Activated CD4-positive, alpha-beta T cell treated with anti-CD3 and anti-CD28 coated beads, Interleukin-2, Interleukin-4, amounts not matched to agents 100 ng/mL and 50 ng/mL, durations not matched to agents 16 hours and 8 hours (primary cell): ENCODE measurements around the gene MOB2.
"Not testable (repeated sequence)": the region's sequence is repeated elsewhere in the genome, so short reads cannot be mapped to it uniquely, and the experiment has no call there.

ENCODE experiments used
- DNase-seq: peaks from one replicate; pipeline ENCODE4 v3.0.0-alpha.2; 2020; ENCODE audit warnings: low spot score

The MOB2 gene

DNA sequence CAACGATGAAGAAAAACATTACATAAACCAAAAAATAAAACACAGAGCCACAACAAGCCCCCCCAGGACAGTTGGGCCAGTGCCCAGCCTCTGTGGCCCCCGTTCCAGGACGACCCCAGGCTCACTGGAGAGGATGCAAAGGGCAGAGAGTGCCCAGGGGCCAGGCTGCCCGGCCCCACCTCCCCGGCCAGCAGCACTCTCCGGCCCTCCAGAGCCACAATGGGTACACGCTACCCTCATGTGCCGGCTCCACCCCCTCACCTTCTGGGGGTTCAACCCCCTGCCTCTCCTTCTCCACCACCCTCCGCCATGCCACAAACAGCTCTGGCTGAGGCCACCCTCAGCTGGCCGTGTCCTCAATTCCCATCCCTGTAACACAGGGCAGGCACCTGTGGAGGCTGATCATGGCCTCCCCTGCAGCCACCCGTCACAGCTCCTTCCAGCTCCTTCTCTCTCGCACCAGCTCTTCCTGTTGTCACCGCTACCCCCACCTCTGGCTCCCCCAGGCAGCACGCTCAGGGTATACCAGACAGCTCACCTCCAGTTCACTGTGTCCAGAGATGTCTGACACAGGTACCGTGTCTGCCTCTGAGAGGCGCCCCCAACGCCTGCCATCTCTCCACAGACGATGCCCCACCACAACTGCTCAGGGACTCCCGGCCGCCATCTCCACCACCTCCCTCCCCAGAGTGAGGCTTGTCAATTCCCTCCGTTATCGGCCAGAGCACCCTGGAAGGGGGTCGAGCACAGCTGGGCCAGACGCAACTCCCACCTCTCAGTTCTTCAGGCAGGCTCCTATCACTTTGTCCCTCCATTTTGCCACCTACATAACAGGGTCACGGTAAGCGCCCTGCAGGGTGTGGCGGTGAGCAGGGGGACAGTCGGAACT lies 30.8 kb upstream of the MOB2 start:
- no peak for DNase-seq

- no peak for DNase-seq
Observed at GRCh38 chr11:1516273-1517067, 29.9 kb upstream of the MOB2 start.

- peak; percentile 55 for DNase-seq
Observed at GRCh38 chr11:1515082-1516060, 28.8 kb upstream of the MOB2 start.

DNA sequence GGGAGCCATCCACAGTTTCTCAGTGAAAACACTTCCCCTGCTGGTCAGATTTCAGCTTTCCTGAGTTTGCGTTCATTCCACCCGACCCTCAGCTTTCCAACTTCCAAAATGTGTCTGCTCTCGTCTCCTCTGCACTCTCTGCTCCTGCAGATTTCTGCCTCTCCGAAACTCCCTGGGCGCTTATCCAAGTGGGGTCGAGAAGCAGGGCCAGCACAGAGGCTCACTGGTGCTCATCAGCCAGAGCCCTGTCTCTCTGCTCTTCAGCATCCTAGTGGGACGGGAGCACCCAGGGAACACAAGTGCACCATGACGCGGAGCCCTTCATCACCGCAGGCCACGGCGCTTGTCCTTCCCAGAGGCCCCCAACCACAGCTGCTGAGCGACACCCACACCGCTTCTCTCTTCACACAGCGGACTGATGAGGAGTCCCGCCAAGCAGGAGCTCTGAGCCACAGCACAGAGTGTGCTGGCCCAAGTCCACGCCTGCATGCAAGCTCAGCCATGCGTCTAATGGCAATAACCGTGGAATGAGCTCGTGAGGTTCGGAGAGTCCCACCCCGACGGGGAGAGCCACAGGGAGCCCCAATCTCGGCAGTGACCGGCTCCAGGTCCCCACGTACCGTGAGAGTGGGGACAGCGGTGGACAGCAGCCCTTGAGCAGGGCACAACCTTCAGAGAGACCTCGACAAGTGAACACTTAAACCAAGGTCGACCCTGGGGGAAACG lies 27.9 kb upstream of the MOB2 start:
- no peak for DNase-seq

DNA sequence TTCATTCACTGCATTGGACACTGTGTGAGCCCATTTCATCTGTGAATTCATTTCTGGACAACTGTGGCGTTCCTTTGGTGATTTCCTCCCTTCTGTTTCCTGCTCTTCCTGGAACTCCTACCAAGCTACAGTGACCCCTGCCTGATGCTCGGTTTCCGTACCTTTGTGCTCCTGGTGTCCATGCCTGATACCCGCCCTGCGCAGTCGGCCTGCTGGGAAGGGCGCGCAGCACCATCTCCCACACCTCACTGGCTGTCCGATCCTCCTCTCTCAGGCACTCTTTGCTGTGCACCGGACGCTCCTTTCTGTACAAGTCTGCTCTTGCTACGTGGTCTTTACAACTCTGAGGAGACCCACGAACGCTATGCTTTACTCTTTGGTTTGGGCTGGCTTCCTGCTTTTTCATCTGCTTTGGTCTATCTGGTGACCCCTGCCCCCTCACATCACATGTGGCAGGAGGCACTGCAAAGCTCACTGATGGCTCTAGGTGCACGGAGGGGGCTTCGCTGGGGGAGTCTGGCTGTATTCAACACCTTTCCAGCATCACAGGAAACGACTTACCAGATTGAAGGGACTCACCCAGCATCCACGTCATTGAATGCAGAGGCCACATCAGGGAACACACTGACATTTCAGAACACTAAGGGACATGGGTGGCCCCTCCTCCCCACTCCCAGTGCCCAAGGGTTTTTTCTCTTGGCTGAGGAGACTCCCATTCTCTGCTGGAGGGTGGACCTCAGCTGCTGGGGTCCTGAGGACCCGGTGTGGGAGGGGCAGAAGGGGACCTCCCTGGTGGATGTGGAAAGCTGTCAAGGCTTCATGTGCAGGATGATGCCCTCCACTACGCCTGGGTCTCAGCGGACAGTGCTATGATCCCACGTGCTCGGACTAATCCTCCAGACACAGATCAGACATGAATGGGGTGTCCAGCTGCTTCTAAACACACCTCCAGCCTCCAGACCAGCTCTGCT lies 27.0 kb upstream of the MOB2 start:
- DNase-seq, result no peak

- not testable (repeated sequence) for DNase-seq
Observed at GRCh38 chr11:1512531-1513258, 26.1 kb upstream of the MOB2 start.

DNA sequence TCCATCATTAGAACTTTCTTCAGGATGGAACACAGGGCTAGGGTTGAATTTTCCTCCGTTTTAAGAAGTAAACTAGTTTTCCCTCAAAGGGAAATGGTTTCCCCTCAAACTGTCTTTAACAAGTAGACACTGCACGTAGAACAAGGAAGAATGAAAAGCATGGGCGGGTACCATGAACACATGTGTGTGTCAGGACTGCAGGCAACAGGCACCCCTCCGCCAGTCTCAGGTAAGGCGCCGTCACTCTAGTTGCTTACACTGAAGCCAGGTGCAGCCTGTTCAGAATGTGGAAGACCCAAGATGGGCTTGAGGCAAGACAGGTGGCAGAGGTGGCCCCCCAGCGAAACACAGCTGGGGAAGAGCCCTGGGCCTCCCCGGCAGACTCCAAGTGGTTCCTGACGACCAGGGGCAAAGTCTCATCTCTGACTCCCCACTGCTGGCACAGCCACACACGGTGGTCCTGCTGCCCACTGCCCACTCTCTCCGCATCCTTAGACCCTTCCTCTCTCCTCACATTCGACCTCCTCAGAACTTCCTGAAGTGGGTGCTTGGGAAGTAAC lies 25.4 kb upstream of the MOB2 start:
- DNase-seq, result no peak

- no peak for DNase-seq
Observed at GRCh38 chr11:1510928-1511327, 24.3 kb upstream of the MOB2 start.

GRCh38 chr11:1510351-1510750 lies 23.8 kb upstream of the MOB2 start:
- not testable (repeated sequence) for DNase-seq

DNA sequence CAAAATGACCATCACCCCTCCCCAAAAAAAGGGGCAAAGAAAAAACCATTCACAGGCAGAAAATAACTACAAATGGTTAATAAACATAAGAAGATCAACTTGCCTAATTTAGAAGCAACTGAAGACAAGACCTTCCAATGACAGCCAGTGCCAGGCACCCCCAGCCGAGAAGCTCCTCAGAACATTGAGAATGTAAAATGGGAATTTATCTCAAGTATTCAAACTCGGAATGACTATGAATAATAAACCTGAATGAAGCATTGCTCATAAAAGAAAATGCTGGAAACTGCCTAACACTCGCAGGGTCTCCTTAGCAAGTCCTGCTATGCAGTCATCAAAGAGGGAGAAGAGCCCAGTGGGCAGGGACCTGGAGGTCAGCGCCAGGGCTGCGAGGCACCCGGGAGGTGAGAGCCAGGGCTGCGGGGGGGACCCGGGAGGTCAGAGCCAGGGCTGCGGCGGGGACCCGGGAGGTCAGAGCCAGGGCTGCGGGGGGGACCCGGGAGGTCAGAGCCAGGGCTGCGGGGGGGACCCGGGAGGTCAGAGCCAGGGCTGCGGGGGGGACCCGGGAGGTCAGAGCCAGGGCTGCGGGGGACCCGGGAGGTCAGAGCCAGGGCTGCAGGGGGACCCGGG lies 23.2 kb upstream of the MOB2 start:
- no peak for DNase-seq

GRCh38 chr11:1508986-1509385 lies 22.4 kb upstream of the MOB2 start:
- DNase-seq, result no peak

DNA sequence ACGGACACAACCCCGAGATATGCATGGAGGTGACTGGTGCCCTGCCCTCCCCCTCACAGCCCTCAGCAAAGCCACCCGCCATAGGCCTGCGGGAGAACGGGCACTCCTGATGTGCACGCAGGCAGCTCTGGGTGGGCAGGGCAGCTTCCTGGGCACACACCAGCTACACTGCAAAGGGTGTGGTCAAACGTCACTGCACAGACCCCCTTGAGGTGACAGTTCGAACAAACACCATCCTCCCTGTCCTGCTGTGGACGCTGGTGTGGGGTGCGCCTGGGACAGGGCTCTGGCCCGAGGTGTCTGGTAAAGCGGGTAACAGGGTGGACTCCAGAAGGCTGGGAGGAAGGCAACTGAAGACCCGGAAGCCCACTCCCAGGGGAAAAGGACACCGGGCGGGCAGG lies 21.9 kb upstream of the MOB2 start:
- DNase-seq, result no peak

GRCh38 chr11:1507381-1508140 lies 21.0 kb upstream of the MOB2 start:
- DNase-seq, result no peak

DNA sequence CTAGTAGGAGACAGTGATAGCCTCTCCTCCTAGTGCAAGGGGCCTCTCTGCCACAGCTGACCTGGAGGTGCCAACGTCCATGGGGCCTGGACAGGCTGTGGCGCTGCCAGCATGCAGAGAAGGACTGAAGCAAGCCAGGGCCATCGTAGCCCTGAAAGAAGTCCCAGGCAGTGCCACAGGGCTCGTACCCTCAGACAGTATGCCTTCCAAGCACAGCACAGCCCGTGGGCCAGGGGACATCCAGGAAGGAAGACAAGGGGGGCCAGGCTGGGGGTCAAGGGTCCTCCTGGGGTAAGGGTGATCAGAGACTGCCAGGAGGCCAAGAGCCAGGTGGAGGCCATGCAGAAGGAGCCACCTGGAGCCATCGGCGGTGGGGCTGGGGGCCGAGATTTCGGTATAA lies 20.4 kb upstream of the MOB2 start:
- no peak for DNase-seq

DNA sequence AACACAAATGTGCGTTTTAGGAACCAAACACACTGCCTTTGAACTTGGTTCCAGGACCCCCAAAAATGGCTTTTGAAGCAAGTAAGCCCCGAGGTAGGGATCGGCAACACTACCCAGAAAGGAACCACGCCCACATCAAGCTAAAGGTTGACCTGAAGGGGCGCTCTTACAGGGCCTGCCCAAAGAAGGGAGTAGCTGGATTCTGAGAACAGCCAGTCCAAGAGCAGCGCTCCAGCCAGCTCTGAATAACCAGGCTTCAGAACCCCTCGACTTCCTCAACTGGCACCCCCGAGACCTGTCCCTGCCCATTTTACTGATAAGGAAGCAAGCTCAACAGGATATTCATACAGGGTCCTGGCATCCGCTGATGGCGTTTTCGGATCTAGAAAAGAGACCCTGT lies 18.9 kb upstream of the MOB2 start:
- no peak for DNase-seq

DNA sequence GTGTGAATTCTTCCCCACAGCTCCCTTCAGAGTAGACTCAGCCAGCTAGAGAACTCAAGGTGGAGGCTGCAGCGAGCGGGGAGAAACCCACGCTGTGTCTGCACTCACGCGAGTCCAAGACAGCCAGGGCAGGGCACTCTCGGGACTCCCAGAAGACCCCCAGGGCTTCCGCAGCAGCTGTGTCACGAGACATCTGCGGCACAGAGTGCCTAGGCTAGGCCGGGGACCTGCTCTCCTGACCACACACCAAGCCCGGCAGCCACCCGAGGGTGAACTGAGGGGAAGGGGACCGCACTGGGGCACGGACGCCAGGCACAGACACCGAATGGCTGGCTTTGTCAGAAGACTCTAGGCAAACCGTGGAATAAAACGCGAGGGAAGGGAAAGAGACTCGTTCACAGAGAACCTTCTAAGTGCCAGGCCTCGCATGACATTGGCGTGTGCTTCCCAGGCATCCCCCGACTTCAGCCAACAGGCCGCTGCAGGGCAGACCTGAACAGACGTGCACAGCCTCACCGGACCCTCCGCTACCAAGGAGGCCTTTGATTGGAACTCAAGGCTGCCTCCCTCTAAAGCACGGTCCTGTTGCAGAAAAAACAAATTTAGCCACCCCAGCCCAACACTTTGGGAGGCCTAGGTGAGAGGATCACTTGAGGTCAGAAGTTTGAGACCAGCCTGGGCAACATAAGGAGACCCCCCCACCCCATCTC lies 18.2 kb upstream of the MOB2 start:
- DNase-seq, result no peak

DNA sequence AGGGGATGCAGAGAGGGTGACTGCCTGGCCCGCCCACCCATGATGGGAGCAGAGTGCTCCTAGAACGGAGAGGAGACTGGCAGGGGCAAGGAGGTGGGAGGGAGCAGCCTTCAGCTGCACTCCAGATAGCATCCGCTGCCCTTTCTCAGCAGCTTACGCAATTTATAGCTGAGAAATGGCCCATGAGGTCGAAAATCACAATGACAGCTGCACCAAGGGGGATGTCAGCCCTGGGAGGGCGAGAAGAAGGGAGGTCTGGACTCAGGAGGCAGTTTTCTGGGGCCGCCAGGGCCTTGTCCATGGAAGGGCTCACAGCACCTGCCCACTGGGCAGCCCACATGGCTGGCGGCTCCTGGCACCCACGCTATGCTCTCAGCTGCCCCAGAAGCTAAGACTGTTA lies 17.6 kb upstream of the MOB2 start:
- no peak for DNase-seq
